ENCODE data around the gene SORCS2.

Gene SORCS2

GRCh38 chr4:7420661-7421040 is 228.3 kb downstream of the SORCS2 start:
- no peak for DNase-seq

GRCh38 chr4:7421356-7422150 is 229.2 kb downstream of the SORCS2 start:
- no peak for DNase-seq

- DNase-seq, result no peak
Observed at GRCh38 chr4:7422151-7422897, 230.0 kb downstream of the SORCS2 start.

- no peak for DNase-seq
Observed at GRCh38 chr4:7422898-7423180, 230.5 kb downstream of the SORCS2 start.

GRCh38 chr4:7423391-7423790 is 231.1 kb downstream of the SORCS2 start:
- no peak for DNase-seq

DNA sequence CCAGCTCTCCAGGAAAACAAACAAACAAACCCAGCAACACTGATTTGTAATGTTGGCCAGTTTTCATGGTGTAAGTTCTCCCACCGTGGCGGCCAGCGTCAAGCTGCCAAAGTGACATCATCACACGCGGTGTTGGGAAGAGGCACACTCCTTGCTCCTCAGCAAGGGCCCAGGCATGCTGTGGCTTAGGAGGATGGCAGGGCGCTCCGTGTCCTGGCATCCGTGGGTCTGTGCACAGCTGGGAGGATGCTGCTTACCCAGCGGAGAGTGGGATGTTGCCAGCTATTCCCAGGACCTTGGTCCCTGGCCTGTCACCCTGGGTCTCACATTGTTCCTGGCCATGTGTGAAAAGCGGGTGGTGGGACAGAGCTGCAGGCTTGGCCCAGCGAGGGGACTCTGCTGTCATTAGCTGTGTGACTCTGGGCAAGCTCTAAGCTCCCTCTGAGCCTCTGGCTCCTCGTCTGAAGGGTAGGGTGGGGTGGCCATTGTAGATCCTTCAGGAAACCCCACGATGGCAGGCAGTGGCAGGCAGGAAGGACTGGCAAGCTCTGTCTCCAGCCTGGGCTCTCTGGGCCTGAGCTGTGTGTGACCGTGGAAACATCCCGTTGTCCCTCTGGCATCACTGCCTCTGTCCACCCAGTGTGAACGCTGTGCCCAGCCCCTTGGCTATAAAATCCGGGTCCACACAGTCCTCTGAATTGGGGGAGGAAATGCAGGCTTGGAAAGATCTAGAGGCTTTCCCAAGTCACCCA is 231.6 kb downstream of the SORCS2 start:
- DNase-seq, result no peak

GRCh38 chr4:7424553-7425111 is 232.3 kb downstream of the SORCS2 start:
- no peak for DNase-seq

DNA sequence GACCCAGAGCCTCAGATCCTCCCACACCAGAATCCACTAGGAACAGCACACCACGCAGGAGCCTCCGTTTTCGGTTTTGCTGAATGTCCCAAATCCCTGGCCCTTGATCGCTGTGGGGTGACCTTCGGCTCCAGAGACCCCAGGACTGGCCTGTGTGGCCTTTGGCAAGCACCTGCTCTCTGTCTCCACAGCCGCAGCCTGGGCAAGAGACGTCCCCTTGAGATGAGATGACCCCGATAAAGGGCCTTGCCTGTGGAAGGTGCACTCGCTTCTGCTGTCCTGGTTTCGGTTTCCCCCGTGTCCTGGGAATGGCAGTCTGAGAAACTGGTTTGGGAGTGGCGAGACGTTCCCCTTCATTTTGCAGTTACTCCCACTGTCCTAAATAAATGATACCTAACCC is 232.8 kb downstream of the SORCS2 start:
- no peak for DNase-seq

DNA sequence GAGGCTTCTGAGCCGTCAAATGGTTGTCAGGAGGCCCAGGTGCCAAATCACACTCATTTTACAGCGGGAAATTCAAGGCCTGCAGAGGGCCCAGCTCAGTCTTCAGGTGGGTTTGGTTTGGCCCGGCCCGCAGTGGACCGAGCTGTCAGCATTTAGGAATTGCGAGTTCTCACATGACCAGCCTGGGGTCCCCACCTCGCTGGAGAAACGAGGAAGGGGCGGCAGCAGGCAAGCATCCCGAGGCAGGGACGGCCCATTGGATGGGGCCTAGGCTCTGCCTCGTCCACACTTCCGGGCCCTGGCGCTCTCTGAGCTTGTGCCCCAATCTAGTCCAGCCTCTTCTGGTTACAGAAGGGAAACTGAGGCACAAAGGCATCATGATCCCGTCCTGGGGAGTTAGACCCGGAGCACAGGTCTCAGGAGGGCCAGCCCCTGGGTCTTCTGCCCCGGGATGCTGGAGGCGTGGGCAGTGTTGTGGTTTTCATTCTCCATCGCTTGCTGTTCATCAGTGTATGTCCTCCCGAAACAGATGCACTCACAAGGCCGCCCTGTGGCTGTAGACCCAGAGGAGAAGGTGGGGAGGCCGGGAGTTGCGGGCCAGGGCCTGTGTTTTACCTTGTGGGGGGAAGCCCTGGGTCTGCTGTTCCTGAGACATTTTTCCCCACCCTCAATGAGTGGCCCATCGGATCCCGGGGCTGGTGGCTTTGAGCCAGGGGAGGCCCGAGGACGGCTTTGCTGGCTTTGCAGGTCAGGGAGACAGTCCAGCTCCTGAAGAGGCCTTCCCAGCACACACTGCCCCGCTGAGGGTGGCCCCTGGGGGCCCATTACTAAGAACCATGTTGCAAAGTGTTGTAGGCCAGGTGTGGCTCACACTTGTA is 233.5 kb downstream of the SORCS2 start:
- DNase-seq, result no peak

DNA sequence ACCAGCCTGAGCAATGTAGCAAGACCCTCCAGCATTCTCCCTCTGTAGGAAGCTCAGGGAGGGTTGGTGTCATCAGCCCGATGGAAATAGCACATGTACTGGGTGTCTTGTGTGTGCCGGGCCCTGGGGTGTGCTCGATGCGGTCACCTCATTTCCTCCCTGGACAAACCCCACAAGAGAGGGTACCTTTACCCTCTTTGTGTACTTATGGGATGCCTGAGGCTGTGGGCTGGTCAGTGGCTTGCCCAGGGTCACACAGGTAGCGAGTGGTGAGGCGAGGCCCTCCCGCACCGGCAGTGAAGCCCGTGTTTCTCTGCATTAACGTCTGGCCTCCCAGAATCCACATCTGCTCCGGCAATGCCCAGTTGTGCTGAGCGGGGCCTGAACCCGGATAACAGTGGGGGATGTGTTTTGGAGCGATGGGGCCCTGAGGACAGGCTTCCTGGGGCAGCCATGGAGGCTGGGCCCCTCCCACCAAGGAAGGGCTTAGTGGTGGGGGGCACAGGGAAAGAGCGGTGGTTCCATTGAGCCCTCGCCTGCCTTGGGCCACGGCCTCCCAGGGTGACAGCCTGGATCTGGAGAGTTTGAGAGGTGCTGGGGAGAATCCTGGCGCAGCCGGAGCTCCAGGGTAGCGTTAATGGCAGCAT is 234.3 kb downstream of the SORCS2 start:
- DNase-seq, result no peak

GRCh38 chr4:7427361-7427760 is 235.0 kb downstream of the SORCS2 start:
- no peak for DNase-seq

- no peak for DNase-seq
Observed at GRCh38 chr4:7427831-7428260, 235.5 kb downstream of the SORCS2 start.

GRCh38 chr4:7428261-7429068 is 236.1 kb downstream of the SORCS2 start:
- DNase-seq, result peak; percentile 53

DNA sequence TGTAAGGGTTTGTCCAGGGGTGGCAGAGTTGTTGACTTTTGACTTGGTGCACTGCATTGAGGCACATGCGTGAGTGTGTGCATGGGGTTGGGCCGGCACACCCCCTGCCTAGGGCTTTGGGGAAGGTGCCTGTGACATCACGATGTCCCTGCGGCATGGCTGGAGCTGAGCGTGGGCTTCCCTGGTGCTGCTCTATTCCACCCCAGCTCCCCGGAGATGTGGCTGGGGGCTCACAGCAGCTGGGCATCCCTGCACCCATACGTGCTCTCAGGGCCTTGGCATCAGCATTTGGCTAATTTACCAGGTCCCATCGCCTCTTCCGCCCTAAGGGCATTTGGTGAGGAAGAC is 236.7 kb downstream of the SORCS2 start:
- no peak for DNase-seq

DNA sequence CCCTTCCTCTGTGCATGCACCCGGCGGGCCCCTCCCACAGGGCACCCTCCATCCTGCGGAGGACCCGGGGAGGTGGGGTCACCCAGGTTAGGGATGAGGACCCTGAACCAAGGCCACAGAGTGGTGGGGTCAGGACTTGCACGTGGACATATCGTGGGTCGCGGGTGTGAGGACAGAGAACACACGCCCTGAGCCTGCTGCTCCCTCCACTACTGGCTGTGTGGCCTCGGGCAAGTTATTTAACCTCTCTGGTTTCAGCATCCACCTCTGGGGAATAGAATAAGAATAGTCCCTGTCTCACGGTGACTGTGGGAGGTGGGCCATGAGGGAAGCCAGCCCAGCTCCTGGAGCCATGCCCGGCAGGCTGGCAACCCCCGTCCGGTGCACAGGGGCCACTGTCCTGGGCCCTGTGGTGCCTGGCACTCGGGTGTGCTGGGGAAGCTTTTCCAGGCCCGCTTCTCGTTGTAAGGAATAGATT is 237.3 kb downstream of the SORCS2 start:
- no peak for DNase-seq

GRCh38 chr4:7430368-7430964 is 238.1 kb downstream of the SORCS2 start:
- no peak for DNase-seq

DNA sequence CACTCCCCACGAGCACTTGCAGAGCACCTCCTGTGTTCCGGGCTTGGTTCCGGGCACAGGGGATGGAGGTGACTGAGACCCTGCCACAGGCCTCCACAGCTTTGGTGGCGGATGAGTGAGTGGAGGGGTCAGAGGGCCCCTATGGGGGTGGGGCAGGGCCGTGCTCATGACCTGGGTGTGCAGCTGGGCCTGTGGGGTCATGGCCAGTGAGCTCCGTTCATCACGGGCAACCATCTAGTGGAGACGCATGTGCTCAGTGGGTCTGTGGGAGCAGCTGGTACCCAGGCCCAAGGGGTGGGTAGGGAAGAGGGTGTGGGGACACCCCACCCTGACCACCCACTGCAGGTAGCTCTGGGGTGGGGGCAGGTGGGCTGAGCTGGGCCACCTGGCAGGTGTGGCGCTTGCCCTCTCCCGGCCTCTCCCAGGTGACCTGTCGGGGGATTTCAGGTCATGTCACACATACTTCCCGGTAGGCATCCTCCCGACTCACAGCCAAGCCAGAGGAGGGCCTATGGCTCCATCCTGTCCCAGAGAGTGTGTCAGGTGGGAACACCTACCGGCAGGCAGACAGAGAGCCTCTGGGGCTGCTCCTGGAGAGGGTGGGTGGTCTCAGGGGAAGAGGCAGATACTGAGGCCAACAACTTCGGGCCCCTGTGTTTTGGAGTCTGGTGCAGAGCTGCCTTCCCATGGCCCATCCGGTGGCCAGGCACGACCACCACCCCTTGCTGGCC is 238.8 kb downstream of the SORCS2 start:
- DNase-seq, result no peak

DNA sequence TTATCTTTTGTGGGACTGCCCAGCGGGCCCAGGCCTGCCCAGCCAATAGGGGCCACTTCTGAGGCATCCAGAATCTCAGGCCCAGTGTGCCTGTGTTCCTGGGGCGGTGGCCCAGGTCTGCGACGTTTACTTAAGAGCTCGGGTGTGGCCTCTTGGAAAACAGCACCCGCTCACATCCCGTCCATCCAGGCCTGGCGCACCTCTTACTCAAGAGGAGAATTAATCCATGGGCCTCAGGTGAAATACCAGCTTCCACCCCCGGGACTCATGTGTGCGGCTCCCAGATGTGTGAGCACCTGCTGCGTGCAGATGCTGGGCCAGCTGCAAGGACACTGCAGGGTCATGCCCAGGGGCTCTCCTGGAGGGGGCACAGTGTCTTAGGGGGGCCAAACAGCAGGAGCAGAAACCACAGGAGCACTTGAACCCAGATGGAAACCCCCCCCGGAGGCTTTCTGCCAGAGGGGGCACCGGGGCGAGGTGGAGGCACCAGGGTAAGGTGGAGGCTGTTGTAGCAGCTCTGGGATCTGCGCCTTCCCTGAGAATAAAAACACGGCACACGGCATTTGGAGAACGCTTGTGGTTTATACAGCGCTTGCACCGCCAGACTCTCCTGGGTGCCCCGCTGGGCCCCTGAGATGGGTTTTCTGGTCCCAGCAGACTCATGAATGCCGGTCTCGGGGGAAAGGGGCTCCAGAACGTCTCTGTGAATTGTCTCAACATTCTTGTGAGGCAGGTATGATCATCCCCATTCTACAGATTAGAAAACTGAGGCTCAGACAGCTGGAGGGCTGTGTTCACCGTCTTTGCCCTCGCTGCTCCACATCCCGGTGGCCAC is 239.6 kb downstream of the SORCS2 start:
- DNase-seq, result no peak

All from retina (tissue), 1 donor.